Adrenal gland (tissue), 12 donors: Measurements from ENCODE around the gene RPSA. TPM values are rescaled to one million over a fixed set of nuclear protein-coding genes. Genes with fewer than 3 reads are reported as not detected.

ENCODE experiments used
- DNase-seq, 7 donors: peaks; one replicate each; pipeline ENCODE4 v3.0.0-alpha.2; 2019 to 2020
- H3K27ac ChIP-seq, 5 donors: fragments of 200-600 bp; sonication (generic) in 4 of 5; 1 replicate in 3 of 5; 2 replicates in 2 of 5; pipeline versions ENCODE4 v1.5.1 to v1.8.0; 2016 to 2020; ENCODE audit warnings: mild to moderate bottlenecking in 1 of 5
- H3K27me3 ChIP-seq: fragments of 200-600 bp; 2 replicates; pipeline ENCODE4 v1.8.0; 2021
- H3K36me3 ChIP-seq, 2 donors: fragments of 200-600 bp; replicated peaks in 1 of 2; 1 replicate in 1 of 2; 2 replicates in 1 of 2; pipeline versions ENCODE4 v1.5.1 to v1.8.0; 2018 to 2022
- H3K4me1 ChIP-seq, 2 donors: fragments of 200-600 bp; replicated peaks in 1 of 2; 1 replicate in 1 of 2; 2 replicates in 1 of 2; pipeline versions ENCODE4 v1.5.1 to v1.8.0; 2018 to 2021
- H3K4me3 ChIP-seq, 4 donors: fragments of 200-600 bp; sonication (generic) in 3 of 4; one replicate each; pipeline ENCODE4 v1.5.1; 2016 to 2018
- H3K9me3 ChIP-seq, 3 donors: fragments of 200-600 bp; sonication (generic) in 1 of 3; replicated peaks in 1 of 3; 1 replicate in 2 of 3; 2 replicates in 1 of 3; pipeline versions ENCODE4 v1.5.1 to v1.8.0; 2016 to 2021
- CTCF ChIP-seq, 6 experiments: fragments of 450-650 bp in 4 of 6; fragments of 200-600 bp in 2 of 6; sonication (generic) in 1 of 6; IDR thresholded peaks; 1 replicate in 5 of 6; 2 replicates in 1 of 6; pipeline versions ENCODE4 v1.5.1 to v1.8.0; 2016 to 2021; ENCODE audit warnings: antibody characterized with exemption in 6 of 6, mild to moderate bottlenecking in 2 of 6, moderate library complexity in 1 of 6
- POLR2A ChIP-seq, 2 donors: fragments of 450-650 bp; IDR thresholded peaks; one replicate each; pipeline ENCODE4 v1.6.1; 2017; ENCODE audit warnings: antibody characterized with exemption in 2 of 2, mild to moderate bottlenecking in 2 of 2, moderate library complexity in 1 of 2
- WGBS, 4 donors: extraction: QIAGEN DNeasy Blood & Tissue Kit in 2 of 4; methylation state at CpG; one replicate each; pipeline versions ENCODE4 v1.1.5 to v1.1.7; 2013 to 2017; 5-methylcytosine and 5-hydroxymethylcytosine counted together
- intact Hi-C, 2 donors: fragments of 100-400 bp; cut with DNase I; formaldehyde crosslinking; loops; one replicate each; pipeline versions ENCODE4 v1.14.1 to v1.15.0; 2022 to 2023
- polyA plus RNA-seq, 3 donors: library from polyadenylated mRNA; stranded (reverse); fragments of 200-250 nt in 2 of 3; fragments of 350-450 nt in 1 of 3; fragmentation: Illumina TruSeq in 1 of 3; extraction: RNeasy Lipid Tissue Mini Kit (QIAGEN cat#74804) in 1 of 3; gene quantifications; one replicate each; pipeline ENCODE4 v1.2.3, GENCODE V29; 2013 to 2014
- total RNA-seq, 9 donors: library from RNA; depleted of rRNA in 4 of 9; stranded (reverse); fragments of >200 nt in 4 of 9; fragments of 120-200 nt in 1 of 9; fragmentation: NEBNext Ultra II Directional in 1 of 9; extraction: Animal tissue kit (Norgen Biotek cat#: 25700) in 1 of 9; gene quantifications; one replicate each; pipeline versions ENCODE4 v1.1.0 to v1.2.4, GENCODE V29; 2013 to 2023
- donor health status: healthy with polysubstance abuse.
- donor health status: Bipolar disorder and iron deficiency.
- donor health status: DM: yes; HTN: yes; CAD: no.
- donor health status: DM: no; HTN: no; CAD: no.
- donor health status: DM: no; HTN: no; CAD: no.
- donor health status: DM: yes; HTN: yes; CAD: no.

The RPSA gene
- total and polyA plus RNA-seq, 12 donors = 525 to 1,751 (median 852) TPM

GRCh38 chr3:39398700-39399099 is 7.8 kb upstream of the RPSA start:
- Histone ChIP-seq H3K27ac (no peak overlapping the region), H3K27me3 (no peaks in the 10 kb centered on the region), H3K36me3 (peaks cover 0 to 45% of the 10 kb centered on the region in 2 donors), H3K9me3 (no peaks in the 10 kb centered on the region), H3K4me1 (peaks cover 6 to 7% of the 10 kb centered on the region in 2 donors), H3K4me3 (no peak overlapping the region)
- intact Hi-C loops = no loop called here
- TF ChIP-seq CTCF (IDR thresholded peaks at IDR 0.05) = no peak
- no peak for TF ChIP-seq POLR2A (IDR thresholded peaks at IDR 0.05)
- 87 to 98% (median 97%) methylated on average over 4 of the region's 4 CpGs for WGBS, 4 donors
- DNase-seq = no peak

- intact Hi-C loops = no loop called here
Observed at GRCh38 chr3:39401983-39402382, 4.5 kb upstream of the RPSA start.

GRCh38 chr3:39404943-39405686 is 1.4 kb upstream of the RPSA start:
- no peak overlapping the region for H3K27ac ChIP-seq
- peaks cover 12 to 22% of the 10 kb centered on the region in 2 donors for H3K4me1 ChIP-seq
- no peaks in the 10 kb centered on the region for H3K27me3 ChIP-seq
- peak overlapping the region in 1 of 4 donors; percentile 85 for H3K4me3 ChIP-seq
- intact Hi-C loops = no loop called here
- no peaks in the 10 kb centered on the region for H3K9me3 ChIP-seq
- WGBS, 4 donors = 83 to 89% (median 87%) methylated on average over 11 to 15 of the region's 15 CpGs
- H3K36me3 ChIP-seq = peaks cover 0 to 11% of the 10 kb centered on the region in 2 donors
- DNase-seq = no peak
- TF ChIP-seq CTCF (IDR thresholded peaks at IDR 0.05) = no peak
- TF ChIP-seq POLR2A (IDR thresholded peaks at IDR 0.05) = no peak

More at GRCh38 chr3:39401983-39402382, 4.5 kb upstream of the RPSA start:
- Histone ChIP-seq H3K36me3 (peaks cover 0 to 13% of the 10 kb centered on the region in 2 donors), H3K4me1 (peaks cover 6 to 10% of the 10 kb centered on the region in 2 donors), H3K27me3 (no peaks in the 10 kb centered on the region), H3K4me3 (no peak overlapping the region), H3K9me3 (no peaks in the 10 kb centered on the region), H3K27ac (peak overlapping the region; percentile 16 to 65 (median 59))
- peak in 1 of 2 donors; percentile 56 for TF ChIP-seq POLR2A (IDR thresholded peaks at IDR 0.05)
- TF ChIP-seq CTCF (IDR thresholded peaks at IDR 0.05) = no peak
- WGBS, 4 donors = 14 to 32% (median 27%) methylated on average over 2 of the region's 2 CpGs
- peak; percentile 55 to 80 (median 73) for DNase-seq

GRCh38 chr3:39405687-39406367 is 693 bp upstream of the RPSA start:
- DNase-seq = no peak
- Histone ChIP-seq H3K27me3 (no peaks in the 10 kb centered on the region), H3K27ac (peak overlapping the region; percentile 60 to 86 (median 79)), H3K36me3 (peaks cover 0 to 17% of the 10 kb centered on the region in 2 donors), H3K4me1 (peaks cover 12 to 25% of the 10 kb centered on the region in 2 donors), H3K4me3 (peak overlapping the region in 2 of 4 donors; percentile 68 to 85), H3K9me3 (no peaks in the 10 kb centered on the region)
- TF ChIP-seq CTCF (IDR thresholded peaks at IDR 0.05) = no peak
- no peak for TF ChIP-seq POLR2A (IDR thresholded peaks at IDR 0.05)
- WGBS, 4 donors = 57 to 75% (median 73%) methylated on average over 13 of the region's 13 CpGs
- intact Hi-C loops = no loop called here
